Erythroblast (primary cell): ENCODE measurements around the gene DOC2B.

Experiments used
- GATA1 ChIP-seq: IDR thresholded peaks from 2 replicates; pipeline ENCODE4 v1.6.1; 2011; ENCODE audit warnings: low read depth, mild to moderate bottlenecking, control low read depth, low read length, moderate library complexity
- POLR2A ChIP-seq: IDR thresholded peaks from 2 replicates; pipeline ENCODE4 v1.6.1; 2011; ENCODE audit warnings: mild to moderate bottlenecking, low read length

GRCh38 chr17:214881-215331 lies 33.5 kb upstream of the DOC2B start:
- TF ChIP-seq POLR2A (no peak), GATA1 (no peak)
